Epithelial cell of proximal tubule (primary cell): ENCODE data around the gene AFAP1L1. TPM values are rescaled to one million over a fixed set of nuclear protein-coding genes. Genes with fewer than 3 reads are reported as not detected.
A peak's percentile ranks its signal among the peaks of the same experiment; 100 is the strongest.

Experiments
- DNase-seq: peaks from one replicate; pipeline ENCODE4 v3.0.0-alpha.2; 2011; ENCODE audit warnings: low read depth
- H3K4me3 ChIP-seq: 2 replicates; pipeline ENCODE4 v1.5.1; 2011; ENCODE audit warnings: low read depth, mild to moderate bottlenecking, low read length
- total RNA-seq: library from RNA; depleted of rRNA; stranded (reverse); fragments of >200 nt; gene quantifications from 2 replicates; pipeline ENCODE4 v1.2.3, GENCODE V29; 2015
- TF ChIP-seq, protein P1 (sequence below): conservative IDR thresholded peaks from 2 replicates; pipeline ENCODE4 v1.5.1; 2012; ENCODE audit warnings: low read depth, mild to moderate bottlenecking, low read length

Gene AFAP1L1
- total RNA-seq, 1 donor from 2014 or later: 17.2 TPM

DNA sequence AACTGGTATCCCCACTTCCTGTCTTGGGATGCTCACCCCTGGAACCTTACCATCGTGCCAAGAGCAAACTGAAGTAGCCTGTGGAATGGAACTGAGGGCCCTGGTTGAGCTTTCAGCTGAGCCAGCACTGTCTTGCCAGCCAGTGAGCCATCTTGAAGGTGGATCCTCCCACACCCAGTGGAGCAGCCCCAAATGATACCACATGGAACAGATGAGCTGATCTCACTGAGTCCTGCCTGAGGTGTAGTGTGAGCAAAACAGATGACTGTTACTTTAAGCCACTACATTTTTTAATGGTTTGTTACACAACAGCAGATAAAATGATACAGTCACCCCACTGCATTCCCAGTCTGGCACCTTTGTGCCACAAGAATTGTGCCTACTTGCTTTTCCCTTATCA lies 84.0 kb downstream of the AFAP1L1 start:
- TF ChIP-seq, protein P1, sequence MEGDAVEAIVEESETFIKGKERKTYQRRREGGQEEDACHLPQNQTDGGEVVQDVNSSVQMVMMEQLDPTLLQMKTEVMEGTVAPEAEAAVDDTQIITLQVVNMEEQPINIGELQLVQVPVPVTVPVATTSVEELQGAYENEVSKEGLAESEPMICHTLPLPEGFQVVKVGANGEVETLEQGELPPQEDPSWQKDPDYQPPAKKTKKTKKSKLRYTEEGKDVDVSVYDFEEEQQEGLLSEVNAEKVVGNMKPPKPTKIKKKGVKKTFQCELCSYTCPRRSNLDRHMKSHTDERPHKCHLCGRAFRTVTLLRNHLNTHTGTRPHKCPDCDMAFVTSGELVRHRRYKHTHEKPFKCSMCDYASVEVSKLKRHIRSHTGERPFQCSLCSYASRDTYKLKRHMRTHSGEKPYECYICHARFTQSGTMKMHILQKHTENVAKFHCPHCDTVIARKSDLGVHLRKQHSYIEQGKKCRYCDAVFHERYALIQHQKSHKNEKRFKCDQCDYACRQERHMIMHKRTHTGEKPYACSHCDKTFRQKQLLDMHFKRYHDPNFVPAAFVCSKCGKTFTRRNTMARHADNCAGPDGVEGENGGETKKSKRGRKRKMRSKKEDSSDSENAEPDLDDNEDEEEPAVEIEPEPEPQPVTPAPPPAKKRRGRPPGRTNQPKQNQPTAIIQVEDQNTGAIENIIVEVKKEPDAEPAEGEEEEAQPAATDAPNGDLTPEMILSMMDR: no peak
- no peak overlapping the region for H3K4me3 ChIP-seq
- no peak for DNase-seq

DNA sequence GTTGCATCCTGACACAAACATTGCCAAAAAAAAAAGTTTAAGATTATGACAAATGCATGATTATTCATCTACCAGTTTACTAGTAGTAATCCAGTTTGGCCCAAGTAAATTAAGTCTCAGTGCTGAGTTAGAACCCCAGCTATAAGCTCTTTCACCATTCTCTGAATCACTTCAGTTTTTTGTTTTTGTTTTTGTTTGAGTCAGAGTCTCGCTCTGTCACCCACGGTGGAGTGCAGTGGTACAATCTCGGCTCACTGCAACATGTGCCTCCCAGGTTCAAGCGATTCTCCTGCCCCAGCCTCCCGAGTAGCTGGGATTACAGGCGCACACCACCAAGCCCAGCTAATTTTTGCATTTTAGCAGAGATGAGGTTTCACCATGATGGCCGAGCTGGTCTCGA lies 84.7 kb downstream of the AFAP1L1 start:
- TF ChIP-seq, protein P1: no peak
- DNase-seq: no peak
- no peak overlapping the region for H3K4me3 ChIP-seq

DNA sequence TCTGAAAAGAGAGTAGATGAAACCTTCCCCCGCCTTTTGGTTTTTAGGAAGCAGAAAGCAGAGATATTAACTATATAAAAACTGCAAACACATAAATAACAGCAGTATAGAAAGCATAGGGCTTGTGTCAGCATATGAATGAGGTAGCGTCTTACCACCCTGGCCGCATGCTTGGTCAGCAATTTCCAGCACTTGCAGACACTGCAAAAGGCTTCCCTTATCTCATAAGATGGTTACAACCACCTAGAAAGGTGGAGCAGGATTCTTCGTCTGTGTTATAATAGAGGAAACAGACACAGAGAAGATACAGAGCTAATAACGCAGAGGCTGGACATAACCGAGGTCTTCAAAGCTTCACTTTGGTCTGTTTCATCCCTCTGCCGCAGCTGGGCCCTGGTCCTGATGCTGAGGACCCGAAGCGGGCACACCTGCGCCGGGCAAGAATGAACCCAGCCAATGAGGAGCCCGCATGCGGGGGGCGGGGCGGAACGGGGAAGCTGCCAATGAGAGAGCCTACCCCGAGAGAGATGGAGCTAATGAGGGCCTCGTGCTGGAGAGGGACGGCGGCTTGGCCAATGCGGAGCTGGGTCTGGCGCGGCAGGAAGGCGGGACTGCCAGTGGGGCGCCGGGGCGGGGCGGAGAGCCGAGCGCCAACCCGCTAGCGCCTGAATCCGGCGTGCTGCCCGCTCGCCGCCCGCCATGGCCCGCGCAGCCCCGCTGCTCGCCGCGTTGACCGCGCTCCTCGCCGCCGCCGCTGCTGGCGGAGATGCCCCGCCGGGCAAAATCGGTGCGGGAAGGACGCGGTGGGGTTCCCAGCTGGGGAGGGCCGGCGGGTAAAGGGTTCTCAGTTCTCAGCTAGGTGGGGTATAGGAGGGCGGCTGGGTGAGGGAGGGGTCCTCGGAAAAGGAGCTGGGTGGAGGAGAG lies 86.0 kb downstream of the AFAP1L1 start, which contains the start of gene PCYOX1L:
Gene PCYOX1L (plus strand): TSS at position 677 of the 924 bp plus-strand sequence. CDS start 23 bp downstream, at position 700.
- no peak for DNase-seq
- TF ChIP-seq, protein P1: no peak
- H3K4me3 ChIP-seq: peak within 1 kb of the TSS; percentile 90

DNA sequence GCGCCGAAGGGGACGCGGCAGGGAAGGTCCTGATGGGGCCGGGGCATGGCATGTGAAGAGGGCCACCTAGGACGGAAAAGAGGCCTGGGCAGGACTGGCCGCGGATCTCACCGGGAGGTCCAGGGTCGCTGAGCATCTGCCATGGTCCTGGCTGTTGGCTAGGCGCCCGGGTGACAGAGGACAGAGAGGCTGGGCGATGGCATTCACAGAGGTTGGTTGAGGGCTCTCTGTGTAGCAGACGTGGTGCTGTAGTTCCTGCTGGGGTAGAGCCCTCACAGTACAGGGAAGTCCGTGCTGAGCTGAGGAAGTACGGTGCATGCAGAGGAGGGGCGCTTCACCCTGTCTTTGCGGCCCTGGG lies 86.6 kb downstream of the AFAP1L1 start:
- peak overlapping the region; percentile 90 for H3K4me3 ChIP-seq
- TF ChIP-seq, protein P1: no peak
- DNase-seq: no peak

DNA sequence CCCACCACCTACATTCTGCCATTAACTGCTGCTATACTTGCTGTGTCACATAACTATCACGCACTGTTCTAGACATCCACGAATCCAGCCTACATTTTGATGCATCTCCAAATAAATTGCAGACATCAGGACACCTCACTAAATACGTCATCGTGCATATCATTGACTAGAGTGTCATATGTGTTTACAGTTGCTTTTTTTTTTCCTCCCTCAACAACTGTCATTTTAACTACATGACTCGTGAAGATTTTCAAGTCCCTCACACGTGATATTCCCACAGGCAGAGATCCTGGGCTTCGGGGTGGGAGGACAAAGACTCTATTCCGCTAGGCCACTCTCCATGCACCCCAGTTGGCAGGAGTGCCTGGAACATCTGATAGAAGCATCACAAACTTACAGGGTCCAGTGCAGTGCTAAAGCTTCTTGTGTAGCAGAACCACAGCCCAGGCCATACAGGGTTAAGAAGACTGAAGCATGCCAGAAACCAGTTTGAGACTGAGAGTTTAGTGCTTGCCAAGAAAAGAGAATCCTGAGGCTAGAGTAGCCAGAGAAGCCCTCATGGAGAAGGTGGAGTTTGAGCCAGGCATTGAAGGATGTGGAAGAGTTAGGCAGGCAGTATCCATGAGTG lies 87.3 kb downstream of the AFAP1L1 start:
- TF ChIP-seq, protein P1: no peak
- no peak for DNase-seq
- H3K4me3 ChIP-seq: no peak overlapping the region

DNA sequence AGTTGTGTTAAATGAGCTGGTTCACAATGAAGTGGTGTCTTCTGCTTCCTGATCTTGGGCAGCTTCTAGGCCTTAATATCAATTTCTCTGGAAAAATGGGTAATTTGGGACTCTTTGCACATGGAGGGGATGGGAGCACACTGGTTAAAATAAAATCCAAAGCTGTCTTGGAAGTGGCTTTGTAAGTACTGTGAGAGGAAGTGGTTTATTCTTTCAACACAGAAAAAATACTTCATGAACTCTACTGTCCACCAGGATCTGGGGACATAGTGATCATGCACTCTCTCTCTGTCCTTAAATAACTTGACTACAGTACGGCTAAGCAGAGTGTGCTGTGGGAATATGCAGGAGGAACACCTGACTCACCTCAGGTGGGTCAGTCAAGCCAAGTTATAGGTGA lies 88.6 kb downstream of the AFAP1L1 start:
- TF ChIP-seq, protein P1: no peak
- no peak for DNase-seq
- H3K4me3 ChIP-seq: no peak overlapping the region
